ENCODE measurements around the gene DCPS.

The DCPS gene

GRCh38 chr11:126311401-126312291 is 7.8 kb downstream of the DCPS start:
- Histone ChIP-seq H2BK5ac (ENCODE audit: low read length) (no peak overlapping the region), H3K4me3 (ENCODE audit: low read length) (no peak overlapping the region), H2AK5ac (ENCODE audit: low read length) (no peak overlapping the region), H3K56ac (ENCODE audit: low read length) (no peak overlapping the region), H3K36me3 (ENCODE audit: control insufficient read depth, insufficient read depth, low read length) (no peaks in the 10 kb centered on the region), H3K27ac (ENCODE audit: low read depth, low read length) (no peak overlapping the region), H4K8ac (ENCODE audit: low read depth, low read length) (no peak overlapping the region), H3K9ac (ENCODE audit: low read length) (no peak overlapping the region), H2BK15ac (replicated peaks; ENCODE audit: low read depth) (no peak overlapping the region), H3K4me1 (ENCODE audit: control insufficient read depth, low read depth, low read length) (no peaks in the 10 kb centered on the region), H4K5ac (ENCODE audit: low read length) (no peak overlapping the region), H3K79me2 (ENCODE audit: control insufficient read depth, insufficient read depth, low read length) (no peaks in the 10 kb centered on the region), H3K4ac (ENCODE audit: low read depth, low read length) (no peak overlapping the region), H3K4me2 (ENCODE audit: low read length) (no peak overlapping the region), H3K79me1 (ENCODE audit: low read length) (no peaks in the 10 kb centered on the region), H3K18ac (ENCODE audit: low read length) (no peak overlapping the region), H3K27me3 (ENCODE audit: insufficient read depth, low read length, poor library complexity) (no peaks in the 10 kb centered on the region), H3K23ac (ENCODE audit: low read length) (no peak overlapping the region), H2BK120ac (ENCODE audit: low read depth, low read length) (no peak overlapping the region)
- WGBS (ENCODE audit: extremely low coverage, insufficient coverage, low lambda C conversion rate), result no CpG with 5 or more reads among the region's 14 CpGs
- DNase-seq, result no peak

GRCh38 chr11:126312961-126313360 is 9.1 kb downstream of the DCPS start:
- Histone ChIP-seq H2AK5ac (ENCODE audit: low read length) (no peak overlapping the region), H3K56ac (ENCODE audit: low read length) (no peak overlapping the region), H3K79me1 (ENCODE audit: low read length) (no peaks in the 10 kb centered on the region), H3K27me3 (ENCODE audit: insufficient read depth, low read length, poor library complexity) (no peaks in the 10 kb centered on the region), H3K27ac (ENCODE audit: low read depth, low read length) (no peak overlapping the region), H4K8ac (ENCODE audit: low read depth, low read length) (no peak overlapping the region), H2BK15ac (replicated peaks; ENCODE audit: low read depth) (no peak overlapping the region), H3K9ac (ENCODE audit: low read length) (no peak overlapping the region), H3K4me2 (ENCODE audit: low read length) (no peak overlapping the region), H3K4me1 (ENCODE audit: control insufficient read depth, low read depth, low read length) (no peaks in the 10 kb centered on the region), H3K36me3 (ENCODE audit: control insufficient read depth, insufficient read depth, low read length) (no peaks in the 10 kb centered on the region), H3K23ac (ENCODE audit: low read length) (no peak overlapping the region), H2BK120ac (ENCODE audit: low read depth, low read length) (no peak overlapping the region), H3K18ac (ENCODE audit: low read length) (no peak overlapping the region), H2BK5ac (ENCODE audit: low read length) (no peak overlapping the region), H3K4ac (ENCODE audit: low read depth, low read length) (no peak overlapping the region), H3K4me3 (ENCODE audit: low read length) (no peak overlapping the region), H3K79me2 (ENCODE audit: control insufficient read depth, insufficient read depth, low read length) (no peaks in the 10 kb centered on the region), H4K5ac (ENCODE audit: low read length) (no peak overlapping the region)
- DNase-seq, result no peak
- WGBS (ENCODE audit: extremely low coverage, insufficient coverage, low lambda C conversion rate), result no CpG with 5 or more reads among the region's 8 CpGs

GRCh38 chr11:126313826-126314225 is 10.0 kb downstream of the DCPS start:
- no peaks in the 10 kb centered on the region for H3K4me1 ChIP-seq (ENCODE audit: control insufficient read depth, low read depth, low read length)
- no peak overlapping the region for H2AK5ac ChIP-seq (ENCODE audit: low read length)
- WGBS (ENCODE audit: extremely low coverage, insufficient coverage, low lambda C conversion rate), result no CpG with 5 or more reads among the region's 5 CpGs
- H3K27me3 ChIP-seq (ENCODE audit: insufficient read depth, low read length, poor library complexity), result no peaks in the 10 kb centered on the region
- no peak overlapping the region for H3K23ac ChIP-seq (ENCODE audit: low read length)
- no peak overlapping the region for H3K4ac ChIP-seq (ENCODE audit: low read depth, low read length)
- H3K18ac ChIP-seq (ENCODE audit: low read length), result no peak overlapping the region
- H3K27ac ChIP-seq (ENCODE audit: low read depth, low read length), result no peak overlapping the region
- H3K36me3 ChIP-seq (ENCODE audit: control insufficient read depth, insufficient read depth, low read length), result no peaks in the 10 kb centered on the region
- no peak overlapping the region for H3K56ac ChIP-seq (ENCODE audit: low read length)
- no peaks in the 10 kb centered on the region for H3K79me1 ChIP-seq (ENCODE audit: low read length)
- no peak overlapping the region for H3K4me3 ChIP-seq (ENCODE audit: low read length)
- no peak overlapping the region for H4K5ac ChIP-seq (ENCODE audit: low read length)
- no peak overlapping the region for H4K8ac ChIP-seq (ENCODE audit: low read depth, low read length)
- H3K9ac ChIP-seq (ENCODE audit: low read length), result no peak overlapping the region
- H3K79me2 ChIP-seq (ENCODE audit: control insufficient read depth, insufficient read depth, low read length), result no peaks in the 10 kb centered on the region
- no peak overlapping the region for H3K4me2 ChIP-seq (ENCODE audit: low read length)
- no peak overlapping the region for H2BK5ac ChIP-seq (ENCODE audit: low read length)
- no peak overlapping the region for H2BK15ac ChIP-seq (replicated peaks; ENCODE audit: low read depth)
- no peak for DNase-seq
- H2BK120ac ChIP-seq (ENCODE audit: low read depth, low read length), result no peak overlapping the region

- Histone ChIP-seq H2BK120ac (ENCODE audit: low read depth, low read length) (no peak overlapping the region), H3K36me3 (ENCODE audit: control insufficient read depth, insufficient read depth, low read length) (no peaks in the 10 kb centered on the region), H2AK5ac (ENCODE audit: low read length) (no peak overlapping the region), H4K5ac (ENCODE audit: low read length) (no peak overlapping the region), H3K4ac (ENCODE audit: low read depth, low read length) (no peak overlapping the region), H3K9ac (ENCODE audit: low read length) (no peak overlapping the region), H3K4me2 (ENCODE audit: low read length) (no peak overlapping the region), H3K18ac (ENCODE audit: low read length) (no peak overlapping the region), H4K8ac (ENCODE audit: low read depth, low read length) (no peak overlapping the region), H3K79me1 (ENCODE audit: low read length) (no peaks in the 10 kb centered on the region), H3K4me1 (ENCODE audit: control insufficient read depth, low read depth, low read length) (no peaks in the 10 kb centered on the region), H2BK5ac (ENCODE audit: low read length) (no peak overlapping the region), H3K79me2 (ENCODE audit: control insufficient read depth, insufficient read depth, low read length) (no peaks in the 10 kb centered on the region), H3K27me3 (ENCODE audit: insufficient read depth, low read length, poor library complexity) (no peaks in the 10 kb centered on the region), H3K27ac (ENCODE audit: low read depth, low read length) (no peak overlapping the region), H2BK15ac (replicated peaks; ENCODE audit: low read depth) (no peak overlapping the region), H3K23ac (ENCODE audit: low read length) (no peak overlapping the region), H3K56ac (ENCODE audit: low read length) (no peak overlapping the region), H3K4me3 (ENCODE audit: low read length) (no peak overlapping the region)
- no peak for DNase-seq
- no CpG with 5 or more reads among the region's 1 CpG for WGBS (ENCODE audit: extremely low coverage, insufficient coverage, low lambda C conversion rate)
Measured at GRCh38 chr11:126317432-126317755, 13.5 kb downstream of the DCPS start.

GRCh38 chr11:126317756-126318573 is 14.1 kb downstream of the DCPS start:
- H3K27ac ChIP-seq (ENCODE audit: low read depth, low read length), result no peak overlapping the region
- H3K4ac ChIP-seq (ENCODE audit: low read depth, low read length), result no peak overlapping the region
- H3K9ac ChIP-seq (ENCODE audit: low read length), result no peak overlapping the region
- H3K79me2 ChIP-seq (ENCODE audit: control insufficient read depth, insufficient read depth, low read length), result no peaks in the 10 kb centered on the region
- H3K4me2 ChIP-seq (ENCODE audit: low read length), result no peak overlapping the region
- no peaks in the 10 kb centered on the region for H3K36me3 ChIP-seq (ENCODE audit: control insufficient read depth, insufficient read depth, low read length)
- H2BK120ac ChIP-seq (ENCODE audit: low read depth, low read length), result no peak overlapping the region
- H2BK15ac ChIP-seq (replicated peaks; ENCODE audit: low read depth), result no peak overlapping the region
- no peak overlapping the region for H2AK5ac ChIP-seq (ENCODE audit: low read length)
- no peak overlapping the region for H2BK5ac ChIP-seq (ENCODE audit: low read length)
- no peak overlapping the region for H4K8ac ChIP-seq (ENCODE audit: low read depth, low read length)
- H3K4me3 ChIP-seq (ENCODE audit: low read length), result no peak overlapping the region
- no peak overlapping the region for H3K18ac ChIP-seq (ENCODE audit: low read length)
- no peaks in the 10 kb centered on the region for H3K79me1 ChIP-seq (ENCODE audit: low read length)
- H3K23ac ChIP-seq (ENCODE audit: low read length), result no peak overlapping the region
- H3K56ac ChIP-seq (ENCODE audit: low read length), result no peak overlapping the region
- no peaks in the 10 kb centered on the region for H3K4me1 ChIP-seq (ENCODE audit: control insufficient read depth, low read depth, low read length)
- no peak for DNase-seq
- no peak overlapping the region for H4K5ac ChIP-seq (ENCODE audit: low read length)
- WGBS (ENCODE audit: extremely low coverage, insufficient coverage, low lambda C conversion rate), result no CpG with 5 or more reads among the region's 14 CpGs
- no peaks in the 10 kb centered on the region for H3K27me3 ChIP-seq (ENCODE audit: insufficient read depth, low read length, poor library complexity)

Data from mesendoderm (in vitro differentiated cells).